22Rv1 (cell line): ENCODE results near the gene MRPL33.

Source experiments
- CTCF ChIP-seq: fragments of 450-650 bp; IDR thresholded peaks from 2 replicates; pipeline ENCODE4 v1.5.1; 2017; ENCODE audit warnings: mild to moderate bottlenecking
- ZFX ChIP-seq: fragments of 450-650 bp; IDR thresholded peaks from 2 replicates; pipeline ENCODE4 v1.6.1; 2017; ENCODE audit warnings: antibody characterized with exemption, borderline replicate concordance

- TF ChIP-seq CTCF (no peak), ZFX (no peak)
Measured at GRCh38 chr2:27730261-27730662, 41.3 kb upstream of the MRPL33 start.
